Measurements from ENCODE around the gene CORO7. TPM values are rescaled to one million over a fixed set of nuclear protein-coding genes. Genes with fewer than 3 reads are reported as not detected.

The CORO7 gene
- total and polyA plus RNA-seq, 7 donors: 3.4 to 7.9 (median 5.8) TPM

GRCh38 chr16:4373356-4373908 is 43.0 kb downstream of the CORO7 start:
- DNase-seq (no peak), ATAC-seq (no peak)
- peak overlapping the region; percentile 74 for H3K27ac ChIP-seq
- H3K4me3 ChIP-seq: peak overlapping the region; percentile 67
- no peaks in the 10 kb centered on the region for H3K27me3 ChIP-seq (ENCODE audit: insufficient read depth in 3 of 3, low read length in 2 of 3)
- peaks cover 35% of the 10 kb centered on the region for H3K4me1 ChIP-seq
- intact Hi-C loops (cut with DNase I): no loop called here
- 64 to 72% (median 71%) methylated on average over 9 of the region's 9 CpGs for WGBS, 3 donors
- no peaks in the 10 kb centered on the region for H3K36me3 ChIP-seq (ENCODE audit: insufficient read depth in 1 of 2, low read depth in 1 of 2)
- H3K9me3 ChIP-seq: no peaks in the 10 kb centered on the region
- TF ChIP-seq CTCF (IDR thresholded peaks at IDR 0.05): no peak

- TF ChIP-seq CTCF (IDR thresholded peaks at IDR 0.05): no peak
- H3K27ac ChIP-seq: peak overlapping the region; percentile 74
- 70 to 77% (median 74%) methylated on average over 9 to 10 of the region's 10 CpGs for WGBS, 3 donors
- H3K27me3 ChIP-seq (ENCODE audit: insufficient read depth in 3 of 3, low read length in 2 of 3): no peaks in the 10 kb centered on the region
- intact Hi-C loops (cut with DNase I): no loop called here
- no peaks in the 10 kb centered on the region for H3K36me3 ChIP-seq (ENCODE audit: insufficient read depth in 1 of 2, low read depth in 1 of 2)
- DNase-seq (no peak), ATAC-seq (no peak)
- peaks cover 32% of the 10 kb centered on the region for H3K4me1 ChIP-seq
- H3K9me3 ChIP-seq: no peaks in the 10 kb centered on the region
- peak overlapping the region; percentile 67 for H3K4me3 ChIP-seq
Measured at GRCh38 chr16:4372578-4373355, 43.6 kb downstream of the CORO7 start.

GRCh38 chr16:4372001-4372577 is 44.3 kb downstream of the CORO7 start:
- ATAC-seq (peak in 2 of 4 donors; percentile 9 to 14), DNase-seq (no peak)
- TF ChIP-seq CTCF (IDR thresholded peaks at IDR 0.05): no peak
- 12 to 23% (median 18%) methylated on average over 28 to 43 of the region's 43 CpGs for WGBS, 3 donors
- intact Hi-C loops (cut with DNase I): no loop called here
- H3K4me3 ChIP-seq: peak overlapping the region; percentile 67
- H3K27me3 ChIP-seq (ENCODE audit: insufficient read depth in 3 of 3, low read length in 2 of 3): no peaks in the 10 kb centered on the region
- peak overlapping the region; percentile 74 for H3K27ac ChIP-seq
- peaks cover 25% of the 10 kb centered on the region for H3K4me1 ChIP-seq
- H3K9me3 ChIP-seq: no peaks in the 10 kb centered on the region
- H3K36me3 ChIP-seq (ENCODE audit: insufficient read depth in 1 of 2, low read depth in 1 of 2): no peaks in the 10 kb centered on the region

- intact Hi-C loops (cut with DNase I): no loop called here
- 6 to 16% (median 6%) methylated on average over 29 to 50 of the region's 50 CpGs for WGBS, 3 donors
- H3K4me3 ChIP-seq: peak within 1 kb of the TSS; percentile 67
- peaks cover 19% of the 10 kb centered on the region for H3K4me1 ChIP-seq
- H3K27ac ChIP-seq: peak within 1 kb of the TSS; percentile 74
- ATAC-seq (peak; percentile 64 to 83 (median 76)), DNase-seq (peak; percentile 80 to 89)
- no peaks in the 10 kb centered on the region for H3K36me3 ChIP-seq (ENCODE audit: insufficient read depth in 1 of 2, low read depth in 1 of 2)
- no peaks in the 10 kb centered on the region for H3K27me3 ChIP-seq (ENCODE audit: insufficient read depth in 3 of 3, low read length in 2 of 3)
- no peaks in the 10 kb centered on the region for H3K9me3 ChIP-seq
- TF ChIP-seq CTCF (IDR thresholded peaks at IDR 0.05): no peak
Measured at GRCh38 chr16:4371357-4372000, 44.9 kb downstream of the CORO7 start, which contains the start of gene VASN. Gene VASN (plus strand): TSS chr16:4371848. CDS start chr16:4380878, 9,030 bp downstream.

All from psoas muscle (tissue), 8 donors.